PC-3 (cell line): ENCODE measurements around the gene NRN1. TPM values are rescaled to one million over a fixed set of nuclear protein-coding genes. Genes with fewer than 3 reads are reported as not detected.

Source experiments
- ATAC-seq: fragments of 200-7000 bp; cut with Tn5 transposase; 2 replicates; pipeline ENCODE4 v1.9.1; 2020; ENCODE audit warnings: mild to moderate bottlenecking, moderate library complexity
- BruUV-seq: library from RNA; stranded (reverse); fragments of 400-500 nt; replicated peaks from 2 replicates; lab custom pipeline; 2021; lab: Mats Ljungman, UMichigan
- CTCF ChIA-PET: fragments of 300-600 bp; sonication (Branson Sonifier 250); formaldehyde crosslinking; loops from one replicate; lab custom pipeline; 2022; ENCODE audit warnings: antibody characterized with exemption; lab: Charles Lee
- POLR2A ChIA-PET: fragments of 300-600 bp; sonication (Branson Sonifier 250); formaldehyde crosslinking; loops from one replicate; lab custom pipeline; 2022; ENCODE audit warnings: antibody characterized with exemption; ENCODE audit not compliant: unreplicated experiment; lab: Charles Lee
- DNase-seq: peaks from one replicate; pipeline ENCODE4 v3.0.0-alpha.2; 2015
- H2AFZ ChIP-seq: fragments of 300-600 bp; sonication (generic); 2 replicates; pipeline ENCODE4 v1.6.0; 2016; ENCODE audit warnings: antibody characterized with exemption, low read length
- H3F3A ChIP-seq: fragments of 300-600 bp; sonication (generic); one replicate; pipeline ENCODE4 v1.6.0; 2017; ENCODE audit warnings: antibody characterized with exemption, low read length, control low read depth, mild to moderate bottlenecking; ENCODE audit not compliant: unreplicated experiment
- H3K27ac ChIP-seq: fragments of 300-600 bp; sonication (generic); 2 replicates; pipeline ENCODE4 v1.5.1; 2016; ENCODE audit warnings: mild to moderate bottlenecking, low read length
- H3K27me3 ChIP-seq: fragments of 300-600 bp; sonication (generic); 2 replicates; pipeline ENCODE4 v1.6.1; 2016; ENCODE audit warnings: low read length, mixed read lengths
- H3K36me3 ChIP-seq: fragments of 300-600 bp; sonication (generic); 2 replicates; pipeline ENCODE4 v1.6.1; 2016; ENCODE audit warnings: low read depth, mixed run types, low read length, mixed read lengths
- H3K4me1 ChIP-seq: fragments of 300-600 bp; sonication (generic); 2 replicates; pipeline ENCODE4 v1.5.1; 2016; ENCODE audit warnings: low read length; ENCODE audit not compliant: insufficient read depth
- H3K4me2 ChIP-seq: fragments of 300-600 bp; sonication (generic); 2 replicates; pipeline ENCODE4 v1.6.0; 2016; ENCODE audit warnings: low read length
- H3K4me3 ChIP-seq: fragments of 300-600 bp; sonication (generic); 2 replicates; pipeline ENCODE4 v1.5.1; 2016; ENCODE audit warnings: mild to moderate bottlenecking, low read length, mixed read lengths
- H3K79me2 ChIP-seq: fragments of 300-600 bp; sonication (generic); 2 replicates; pipeline ENCODE4 v1.6.1; 2017; ENCODE audit warnings: low read length, mixed read lengths
- H3K9ac ChIP-seq: fragments of 300-600 bp; sonication (generic); 2 replicates; pipeline ENCODE4 v1.6.0; 2016; ENCODE audit warnings: mild to moderate bottlenecking, low read length
- H3K9me2 ChIP-seq: fragments of 300-600 bp; sonication (generic); replicated peaks from 2 replicates; pipeline ENCODE4 v1.6.1; 2016; ENCODE audit warnings: mixed run types, low read length, mixed read lengths
- H3K9me3 ChIP-seq: fragments of 300-600 bp; sonication (generic); 2 replicates; pipeline ENCODE4 v1.6.1; 2016; ENCODE audit warnings: low read length, mixed read lengths
- H4K20me1 ChIP-seq: fragments of 300-600 bp; sonication (generic); 2 replicates; pipeline ENCODE4 v1.6.1; 2016; ENCODE audit warnings: low read length, mixed read lengths
- CTCF ChIP-seq: fragments of 300-600 bp; sonication (generic); conservative IDR thresholded peaks from 2 replicates; pipeline ENCODE4 v1.5.1; 2017; ENCODE audit warnings: antibody characterized with exemption, low read depth, mild to moderate bottlenecking, low read length
- EZH2 ChIP-seq: fragments of 300-600 bp; sonication (generic); IDR thresholded peaks from one replicate; pipeline ENCODE4 v1.6.1; 2017; ENCODE audit warnings: antibody characterized with exemption, mild to moderate bottlenecking, low read length; ENCODE audit not compliant: unreplicated experiment
- EZH2phosphoT487 ChIP-seq: fragments of 300-600 bp; sonication (generic); IDR thresholded peaks from 2 replicates; pipeline ENCODE4 v1.6.1; 2018; ENCODE audit warnings: mild to moderate bottlenecking, antibody characterized with exemption, low read length, borderline replicate concordance
- intact Hi-C: fragments of 100-400 bp; cut with micrococcal nuclease; formaldehyde crosslinking; loops from 2 replicates; pipeline ENCODE4 v1.9.0; 2023
- total RNA-seq: library from RNA; depleted of rRNA; stranded (reverse); fragments of >200 nt; gene quantifications from 2 replicates; pipeline ENCODE4 v1.2.3, GENCODE V29; 2014

NRN1 gene
- total RNA-seq, 1 experiment from 2014 or later: not detected

GRCh38 chr6:6033858-6034257, 27.1 kb upstream of the NRN1 start:
- Histone ChIP-seq H3K79me2 (no peaks in the 10 kb centered on the region), H3K4me2 (no peak overlapping the region), H3K36me3 (no peaks in the 10 kb centered on the region), H3K4me3 (no peak overlapping the region), H3K27me3 (no peaks in the 10 kb centered on the region), H4K20me1 (no peaks in the 10 kb centered on the region), H3F3A (no peaks in the 10 kb centered on the region), H3K9me3 (no peaks in the 10 kb centered on the region), H2AFZ (no peak overlapping the region), H3K4me1 (no peaks in the 10 kb centered on the region), H3K27ac (no peak overlapping the region), H3K9ac (no peak overlapping the region), H3K9me2 (no peaks in the 10 kb centered on the region)
- no peak for TF ChIP-seq EZH2
- TF ChIP-seq CTCF: no peak
- TF ChIP-seq EZH2phosphoT487: no peak
- ATAC-seq: no peak
- intact Hi-C loops: no loop called here
- DNase-seq: no peak
- BruUV-seq: no TSS peak
- ChIA-PET POLR2A (no interaction called here), CTCF (no interaction called here)

DNA sequence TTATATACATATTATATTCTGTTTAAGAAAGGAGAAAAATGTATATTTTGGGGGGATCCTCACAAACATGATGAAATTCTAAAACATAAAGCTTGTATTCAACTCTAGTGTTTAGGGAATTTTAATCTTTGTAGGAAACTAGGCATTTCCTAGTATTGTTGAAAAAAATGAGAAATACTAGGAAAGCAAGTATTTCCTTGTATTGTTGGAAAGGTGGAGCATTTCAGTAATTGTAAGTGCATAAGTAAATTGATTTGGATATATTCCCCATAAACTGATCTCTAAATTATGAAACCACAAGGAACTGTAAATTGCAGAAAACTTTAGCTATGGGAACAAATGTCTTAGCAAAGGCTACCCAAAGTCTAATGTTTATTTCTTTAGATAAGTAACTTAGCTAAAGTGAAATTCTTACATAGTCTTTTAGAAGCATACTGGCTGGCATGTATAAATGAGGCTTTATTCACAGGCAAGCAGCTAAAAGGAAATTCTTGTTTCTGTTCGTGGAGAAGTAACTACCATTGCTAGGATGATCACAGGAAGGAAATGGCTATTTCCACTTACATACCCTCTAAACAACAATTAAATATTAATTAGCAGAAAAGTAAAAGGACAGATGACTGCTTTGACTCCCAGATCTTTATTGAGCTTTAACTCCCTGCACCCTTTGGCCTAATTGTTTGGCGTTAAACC, 19.9 kb upstream of the NRN1 start:
- H3K4me2 ChIP-seq: no peak overlapping the region
- ChIA-PET POLR2A (interaction anchor here (0.8 kb wide), 1 partner anchor 226 kb away, joined by 5 read pairs; no protein-coding TSS in a partner anchor), CTCF (interaction anchor here (0.6 kb wide), 1 partner anchor 555 kb away, joined by 3 read pairs; no protein-coding TSS in a partner anchor)
- H3K4me3 ChIP-seq: no peak overlapping the region
- no peak for TF ChIP-seq EZH2phosphoT487
- no peak for TF ChIP-seq CTCF
- no peak for TF ChIP-seq EZH2
- DNase-seq (no peak), ATAC-seq (no peak)
- H3K4me1 ChIP-seq: no peaks in the 10 kb centered on the region
- no peaks in the 10 kb centered on the region for H4K20me1 ChIP-seq
- H3K27ac ChIP-seq: no peak overlapping the region
- BruUV-seq: no TSS peak
- no peaks in the 10 kb centered on the region for H3K9me2 ChIP-seq
- no peaks in the 10 kb centered on the region for H3F3A ChIP-seq
- no peak overlapping the region for H2AFZ ChIP-seq
- peaks cover 21% of the 10 kb centered on the region for H3K27me3 ChIP-seq
- H3K79me2 ChIP-seq: no peaks in the 10 kb centered on the region
- intact Hi-C loops: no loop called here
- no peaks in the 10 kb centered on the region for H3K36me3 ChIP-seq
- H3K9me3 ChIP-seq: no peaks in the 10 kb centered on the region
- H3K9ac ChIP-seq: no peak overlapping the region

DNA sequence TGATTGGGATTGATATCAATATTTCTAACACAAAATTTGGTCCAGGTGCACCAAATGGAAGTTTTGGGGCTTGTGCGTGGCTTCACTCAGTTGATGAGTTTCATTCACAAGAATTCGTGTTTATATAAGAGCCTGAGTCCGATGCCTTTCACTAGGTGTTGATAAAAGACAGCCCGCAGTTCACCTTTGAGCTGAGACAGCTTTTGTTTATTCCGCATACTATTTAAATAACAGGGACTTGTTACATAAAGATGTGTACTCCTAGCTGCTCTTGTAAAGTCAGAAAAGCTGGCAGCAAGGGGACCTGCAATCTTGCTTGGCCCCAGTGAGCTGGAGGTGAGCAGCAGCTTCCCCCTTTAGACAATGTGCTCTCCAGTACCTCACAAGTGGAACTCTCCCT, 19.0 kb upstream of the NRN1 start:
- Histone ChIP-seq H3K36me3 (no peaks in the 10 kb centered on the region), H3K4me1 (no peaks in the 10 kb centered on the region), H3F3A (no peaks in the 10 kb centered on the region), H3K9me2 (no peaks in the 10 kb centered on the region), H3K9me3 (no peaks in the 10 kb centered on the region), H3K79me2 (no peaks in the 10 kb centered on the region), H3K4me2 (no peak overlapping the region), H3K9ac (no peak overlapping the region), H4K20me1 (no peaks in the 10 kb centered on the region), H3K27me3 (peaks cover 24% of the 10 kb centered on the region), H3K4me3 (no peak overlapping the region), H2AFZ (no peak overlapping the region), H3K27ac (no peak overlapping the region)
- no peak for ATAC-seq
- intact Hi-C loops: no loop called here
- ChIA-PET POLR2A (interaction anchor here (0.8 kb wide), 1 partner anchor 225 kb away, joined by 5 read pairs; no protein-coding TSS in a partner anchor), CTCF (interaction anchor here (0.6 kb wide), 1 partner anchor 554 kb away, joined by 3 read pairs; no protein-coding TSS in a partner anchor)
- no peak for DNase-seq
- TF ChIP-seq EZH2phosphoT487: no peak
- TF ChIP-seq EZH2: no peak
- no peak for TF ChIP-seq CTCF
- no TSS peak for BruUV-seq
